Activated CD8-positive, alpha-beta memory T cell treated with anti-CD3 and anti-CD28 coated beads, Interleukin-2, amount 50 U/mL, for 1 hour (primary cell): ENCODE results near the gene GFOD1.
A peak's percentile ranks its signal among the peaks of the same experiment; 100 is the strongest.
"Not testable (repeated sequence)": the region's sequence is repeated elsewhere in the genome, so short reads cannot be mapped to it uniquely, and the experiment has no call there.

Source experiments
- DNase-seq: peaks from one replicate; pipeline ENCODE4 v3.0.0-alpha.2; 2020; ENCODE audit errors: extremely low read depth

GFOD1 gene

GRCh38 chr6:13441778-13442177, 45.6 kb downstream of the GFOD1 start:
- no peak for DNase-seq

GRCh38 chr6:13439644-13440043, 47.8 kb downstream of the GFOD1 start:
- no peak for DNase-seq

GRCh38 chr6:13438126-13438525, 49.3 kb downstream of the GFOD1 start:
- no peak for DNase-seq

GRCh38 chr6:13437218-13437996, 50.0 kb downstream of the GFOD1 start:
- DNase-seq: no peak

- no peak for DNase-seq
These were observed 50.8 kb downstream of the GFOD1 start for GRCh38 chr6:13436399-13437217.

GRCh38 chr6:13435477-13436246, 51.7 kb downstream of the GFOD1 start:
- no peak for DNase-seq

- DNase-seq: no peak
These were observed 52.6 kb downstream of the GFOD1 start for GRCh38 chr6:13434777-13435176.

GRCh38 chr6:13434135-13434775, 53.1 kb downstream of the GFOD1 start:
- DNase-seq: not testable (repeated sequence)

GRCh38 chr6:13433709-13434121, 53.7 kb downstream of the GFOD1 start:
- DNase-seq: no peak

GRCh38 chr6:13432526-13433184, 54.7 kb downstream of the GFOD1 start:
- DNase-seq: no peak

GRCh38 chr6:13431861-13432465, 55.4 kb downstream of the GFOD1 start:
- no peak for DNase-seq

- DNase-seq: no peak
These were observed 56.2 kb downstream of the GFOD1 start for GRCh38 chr6:13431059-13431656.

GRCh38 chr6:13429406-13429753, 58.0 kb downstream of the GFOD1 start:
- no peak for DNase-seq

- DNase-seq: no peak
These were observed 58.6 kb downstream of the GFOD1 start for GRCh38 chr6:13428583-13429405.

- DNase-seq: peak; percentile 61
These were observed 59.4 kb downstream of the GFOD1 start for GRCh38 chr6:13427801-13428582.

GRCh38 chr6:13427316-13427715, 60.1 kb downstream of the GFOD1 start:
- DNase-seq: no peak

- no peak for DNase-seq
These were observed 61.2 kb downstream of the GFOD1 start for GRCh38 chr6:13425943-13426931.
